ENCODE data around the gene KPNA6. TPM values are rescaled to one million over a fixed set of nuclear protein-coding genes. Genes with fewer than 3 reads are reported as not detected.
"Not testable (repeated sequence)": the region's sequence is repeated elsewhere in the genome, so short reads cannot be mapped to it uniquely, and the experiment has no call there.

The KPNA6 gene
- total RNA-seq, 1 donor from 2014 or later = 28.7 TPM

GRCh38 chr1:32073299-32074229 lies 34.3 kb upstream of the KPNA6 start:
- H3K27ac ChIP-seq = peak overlapping the region; percentile 90
- intact Hi-C loops (cut with DNase I) = no loop called here
- H3K27me3 ChIP-seq = no peaks in the 10 kb centered on the region
- peak overlapping the region; percentile 68 to 78 for H3K4me3 ChIP-seq
- H3K36me3 ChIP-seq = peaks cover 0 to 36% of the 10 kb centered on the region in 2 donors
- no peaks in the 10 kb centered on the region for H3K9me3 ChIP-seq
- TF ChIP-seq POLR2A (IDR thresholded peaks at IDR 0.05) (no peak), POLR2AphosphoS5 (IDR thresholded peaks at IDR 0.05; ENCODE audit: insufficient read depth in 1 of 2, low read depth in 1 of 2) (no peak), CTCF (IDR thresholded peaks at IDR 0.05) (no peak)
- H3K4me1 ChIP-seq = peaks cover 19% of the 10 kb centered on the region
- DNase-seq (ENCODE audit: extremely low spot score in 2 of 2) = peak in 1 of 2 donors; percentile 92

- no peak overlapping the region for H3K4me3 ChIP-seq
- H3K9me3 ChIP-seq = no peaks in the 10 kb centered on the region
- DNase-seq (ENCODE audit: extremely low spot score in 2 of 2) = no peak
- H3K4me1 ChIP-seq = peaks cover 19% of the 10 kb centered on the region
- intact Hi-C loops (cut with DNase I) = no loop called here
- TF ChIP-seq POLR2AphosphoS5 (IDR thresholded peaks at IDR 0.05; ENCODE audit: insufficient read depth in 1 of 2, low read depth in 1 of 2) = no peak
- no peak for TF ChIP-seq CTCF (IDR thresholded peaks at IDR 0.05)
- TF ChIP-seq POLR2A (IDR thresholded peaks at IDR 0.05) = no peak
- peaks cover 0 to 44% of the 10 kb centered on the region in 2 donors for H3K36me3 ChIP-seq
- H3K27me3 ChIP-seq = no peaks in the 10 kb centered on the region
- no peak overlapping the region for H3K27ac ChIP-seq
Observed at GRCh38 chr1:32074841-32075240, 33.0 kb upstream of the KPNA6 start.

- no peak for DNase-seq (ENCODE audit: extremely low spot score in 2 of 2)
- no peaks in the 10 kb centered on the region for H3K27me3 ChIP-seq
- peaks cover 0 to 56% of the 10 kb centered on the region in 2 donors for H3K36me3 ChIP-seq
- H3K9me3 ChIP-seq = no peaks in the 10 kb centered on the region
- no peak overlapping the region for H3K4me3 ChIP-seq
- peaks cover 8% of the 10 kb centered on the region for H3K4me1 ChIP-seq
- no peak overlapping the region for H3K27ac ChIP-seq
- TF ChIP-seq CTCF (IDR thresholded peaks at IDR 0.05) (no peak), POLR2A (IDR thresholded peaks at IDR 0.05) (no peak), POLR2AphosphoS5 (IDR thresholded peaks at IDR 0.05; ENCODE audit: insufficient read depth in 1 of 2, low read depth in 1 of 2) (no peak)
- intact Hi-C loops (cut with DNase I) = no loop called here
Observed at GRCh38 chr1:32077451-32077850, 30.4 kb upstream of the KPNA6 start.

- peaks cover 0 to 43% of the 10 kb centered on the region in 2 donors for H3K36me3 ChIP-seq
- intact Hi-C loops (cut with DNase I) = no loop called here
- no peaks in the 10 kb centered on the region for H3K9me3 ChIP-seq
Observed at GRCh38 chr1:32082022-32082421, 25.8 kb upstream of the KPNA6 start.

GRCh38 chr1:32086381-32086780 lies 21.5 kb upstream of the KPNA6 start:
- peaks cover 0 to 26% of the 10 kb centered on the region in 2 donors for H3K36me3 ChIP-seq
- H3K27ac ChIP-seq; DNase-seq (ENCODE audit: extremely low spot score in 2 of 2); H3K27me3 ChIP-seq; intact Hi-C loops (cut with DNase I); H3K9me3 ChIP-seq; H3K4me1 ChIP-seq; H3K4me3 ChIP-seq: not testable (repeated sequence)

More at GRCh38 chr1:32082022-32082421, 25.8 kb upstream of the KPNA6 start:
- no peak for DNase-seq (ENCODE audit: extremely low spot score in 2 of 2)
- TF ChIP-seq CTCF (IDR thresholded peaks at IDR 0.05) (no peak), POLR2A (IDR thresholded peaks at IDR 0.05) (no peak), POLR2AphosphoS5 (IDR thresholded peaks at IDR 0.05; ENCODE audit: insufficient read depth in 1 of 2, low read depth in 1 of 2) (no peak)
- no peak overlapping the region for H3K4me3 ChIP-seq
- no peaks in the 10 kb centered on the region for H3K27me3 ChIP-seq
- no peaks in the 10 kb centered on the region for H3K4me1 ChIP-seq
- H3K27ac ChIP-seq = no peak overlapping the region

Measured in vagina (tissue), 2 donors.